Airway epithelial cell (primary cell): Measurements from ENCODE around the gene ZNF845. TPM values are rescaled to one million over a fixed set of nuclear protein-coding genes. Genes with fewer than 3 reads are reported as not detected.

Source experiments
- total RNA-seq: library from RNA; depleted of rRNA; stranded (reverse); fragments of >200 nt; gene quantifications from 2 replicates; pipeline ENCODE4 v1.2.3, GENCODE V29; 2015

ZNF845 gene
- 3.3 and 4.4 TPM in 2 replicates for total RNA-seq

GRCh38 chr19:53333463-53334449 lies at the start of gene ZNF845:
ZNF845 (plus strand) TSS chr19:53333749; CDS start chr19:53341308, 7,559 bp downstream.

GRCh38 chr19:53365134-53365898 lies 31.8 kb downstream of the ZNF845 start, which contains the start of gene ZNF525:
ZNF525 (plus strand) TSS chr19:53365705; CDS start chr19:53372282, 6,577 bp downstream.

GRCh38 chr19:53394974-53395839 lies 61.7 kb downstream of the ZNF845 start, which contains the start of gene ZNF765:
ZNF765 (plus strand) TSS chr19:53395149; CDS start chr19:53398016, 2,867 bp downstream.

Other genes with a start within 250 kb of the ZNF845 start
- gene ZNF160, start 230.3 kb upstream of the ZNF845 start, total RNA-seq, result 7.3 and 12.7 TPM in 2 replicates
- 0.84 and 2.3 TPM in 2 replicates for gene ZNF415, start 200.8 kb upstream of the ZNF845 start, total RNA-seq
- gene ZNF347, start 174.7 kb upstream of the ZNF845 start, total RNA-seq, result 1.3 and 1.7 TPM in 2 replicates
- 0.85 and 4.6 TPM in 2 replicates for gene ZNF665, start 140.4 kb upstream of the ZNF845 start, total RNA-seq
- 3.9 and 7.7 TPM in 2 replicates for gene ZNF677, start 78.9 kb upstream of the ZNF845 start, total RNA-seq
- not detected in 2 replicates for gene VN1R2, start 75.5 kb upstream of the ZNF845 start, total RNA-seq
- not detected in 2 replicates for gene VN1R4, start 66.0 kb upstream of the ZNF845 start, total RNA-seq
- 3.7 and 4.8 TPM in 2 replicates for gene ZNF525, start 32.0 kb downstream of the ZNF845 start, total RNA-seq
- gene ZNF765, start 61.4 kb downstream of the ZNF845 start, total RNA-seq, result 3.5 and 5.1 TPM in 2 replicates
- 7.2 and 7.3 TPM in 2 replicates for gene ZNF761, start 98.2 kb downstream of the ZNF845 start, total RNA-seq
- 1.3 and 3.1 TPM in 2 replicates for gene ZNF813, start 134.0 kb downstream of the ZNF845 start, total RNA-seq
- 3.4 and 3.9 TPM in 2 replicates for gene ZNF331, start 204.4 kb downstream of the ZNF845 start, total RNA-seq